Renal pelvis (tissue), 4 donors: ENCODE data around the gene DNAJC8. TPM values are rescaled to one million over a fixed set of nuclear protein-coding genes. Genes with fewer than 3 reads are reported as not detected.

Source experiments
- DNase-seq: peaks from one replicate; pipeline ENCODE4 v3.0.0-alpha.2; 2013
- polyA plus RNA-seq, 3 donors: library from polyadenylated mRNA; unstranded; fragments of 120-200 nt; gene quantifications; one replicate each; pipeline ENCODE4 v1.2.1, GENCODE V29; 2013; ENCODE audit not compliant: insufficient read length in 3 of 3

The DNAJC8 gene
- polyA plus RNA-seq, 3 donors = 144 to 160 (median 159) TPM

DNA sequence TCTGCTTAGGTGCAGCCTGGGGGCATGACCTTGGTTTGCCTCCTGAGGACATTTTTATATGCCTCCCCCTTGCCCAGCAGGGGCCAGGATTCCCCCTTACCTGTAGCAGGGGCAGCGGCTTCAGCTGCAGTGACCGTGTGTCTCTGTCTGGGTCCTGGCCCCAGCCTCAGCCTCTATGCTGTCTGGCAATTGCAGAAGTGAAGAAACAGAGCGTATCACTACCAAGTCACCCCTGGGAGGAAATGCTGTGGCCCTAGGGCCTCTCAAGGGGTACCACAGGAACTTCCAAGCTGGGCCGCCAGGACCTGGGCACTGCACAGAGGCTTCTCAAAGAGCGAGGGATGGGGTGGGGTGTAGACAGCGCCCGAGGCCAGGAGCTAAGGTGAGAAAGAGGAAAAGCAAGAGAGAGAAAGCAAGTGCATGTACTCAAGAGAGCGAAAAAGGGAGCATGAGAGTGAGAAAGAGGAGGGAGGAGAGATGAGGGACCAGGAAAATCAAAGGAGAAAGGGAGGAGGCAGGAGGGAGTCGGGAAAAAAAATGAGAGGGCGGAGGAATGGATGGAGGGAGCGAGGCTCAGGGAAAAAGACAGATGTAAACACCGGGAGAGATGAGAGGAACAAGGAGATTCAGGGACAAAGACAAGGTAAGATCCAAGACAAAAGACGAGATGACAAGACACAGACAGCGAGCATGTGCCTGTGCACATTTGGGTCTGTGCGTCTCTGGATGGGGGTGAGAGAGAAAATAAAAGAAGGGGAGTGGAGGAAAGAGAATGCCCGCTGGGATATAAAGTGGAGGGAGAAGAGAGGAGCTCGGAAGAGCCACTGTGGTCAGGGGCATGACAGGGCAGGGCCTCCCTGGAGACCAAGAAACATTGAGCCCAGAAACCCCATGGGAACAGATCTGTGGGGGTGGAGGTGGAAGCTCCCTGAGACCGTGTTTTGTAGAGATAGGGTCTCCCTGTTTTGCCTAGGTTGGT lies 56.0 kb downstream of the DNAJC8 start, which contains the start of gene PTAFR:
PTAFR (minus strand) TSS at position 199 of the 979 bp plus-strand sequence. CDS start 25,669 bp downstream, outside the sequence.
- no peak for DNase-seq

DNA sequence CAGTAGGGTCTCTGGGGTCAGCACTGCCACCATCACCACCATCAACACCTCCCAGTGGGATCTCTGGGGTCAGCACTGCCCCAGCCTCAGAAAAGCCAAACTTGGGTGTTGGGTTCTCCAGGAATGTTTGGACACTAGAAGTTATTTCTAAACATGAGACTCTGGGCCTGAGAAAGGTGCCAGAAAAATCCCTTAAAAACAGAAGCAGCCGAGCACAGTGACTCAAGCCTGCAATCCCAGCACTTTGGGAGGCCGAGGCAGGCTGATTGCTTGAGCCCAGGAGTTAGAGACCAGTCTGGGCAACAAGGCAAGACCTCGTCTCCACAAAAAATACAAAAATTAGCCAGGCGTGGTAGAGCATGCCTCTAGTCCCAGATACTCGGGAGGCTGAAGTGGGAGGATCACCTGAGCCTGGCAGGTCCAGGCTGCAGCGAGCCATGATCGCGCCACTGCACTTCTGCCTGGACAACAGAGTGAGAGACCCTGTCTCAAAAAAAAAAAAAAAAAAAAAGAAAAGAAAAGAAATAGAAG lies 56.8 kb downstream of the DNAJC8 start:
- DNase-seq = no peak

DNA sequence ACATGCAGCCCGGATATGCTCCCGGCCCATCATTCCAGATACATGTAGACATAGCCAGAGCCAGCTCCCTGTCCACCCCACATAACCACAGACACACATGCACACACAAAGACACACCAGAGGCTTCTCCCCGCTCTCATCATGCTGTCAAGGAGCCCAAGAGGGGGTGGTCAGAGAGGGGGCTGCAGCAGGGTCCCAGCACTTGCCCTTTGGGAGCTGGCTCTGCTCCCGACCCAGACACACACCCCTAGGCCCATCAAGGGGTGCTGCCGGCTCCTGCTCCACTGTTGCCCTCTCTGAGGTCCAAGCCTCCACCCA lies 58.9 kb downstream of the DNAJC8 start:
- no peak for DNase-seq

DNA sequence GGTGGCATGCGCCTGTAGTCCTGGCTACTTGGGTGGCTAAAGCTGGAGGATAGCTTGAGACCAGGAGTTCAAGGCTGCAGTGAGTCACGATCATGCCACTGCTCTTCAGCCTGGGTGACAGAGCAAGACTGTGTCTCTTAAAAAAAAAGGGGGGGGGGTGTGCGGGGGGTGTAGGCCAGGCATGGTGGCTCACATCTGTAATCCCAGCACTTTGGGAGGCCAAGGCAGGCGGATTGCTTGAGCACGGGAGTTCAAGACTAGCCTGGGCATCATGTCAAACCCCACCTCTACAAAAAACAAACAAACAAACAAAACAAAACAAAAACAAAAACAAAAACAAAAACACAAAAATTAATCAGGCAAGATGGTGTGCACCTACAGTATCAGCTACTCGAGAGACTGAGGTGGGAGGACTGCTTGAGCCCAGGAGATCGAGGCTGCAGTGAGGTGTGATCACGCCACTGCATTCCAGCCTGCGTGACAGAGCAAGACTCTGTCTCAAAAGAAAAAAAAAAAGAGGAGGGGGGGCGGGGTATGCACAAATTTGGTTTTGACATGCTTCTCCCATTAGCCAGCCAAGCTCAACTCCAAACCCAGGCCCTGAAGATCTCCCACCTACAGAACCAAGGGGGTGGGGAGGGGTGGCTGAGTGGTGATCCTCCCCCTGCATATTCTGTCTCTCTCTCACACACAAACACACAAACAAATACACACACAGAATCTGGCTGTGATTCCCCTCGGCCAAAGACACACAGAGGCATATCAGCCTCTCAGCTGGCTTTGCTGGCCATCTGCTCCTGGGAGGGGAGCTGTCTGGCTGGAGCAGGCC lies 59.5 kb downstream of the DNAJC8 start:
- no peak for DNase-seq

DNA sequence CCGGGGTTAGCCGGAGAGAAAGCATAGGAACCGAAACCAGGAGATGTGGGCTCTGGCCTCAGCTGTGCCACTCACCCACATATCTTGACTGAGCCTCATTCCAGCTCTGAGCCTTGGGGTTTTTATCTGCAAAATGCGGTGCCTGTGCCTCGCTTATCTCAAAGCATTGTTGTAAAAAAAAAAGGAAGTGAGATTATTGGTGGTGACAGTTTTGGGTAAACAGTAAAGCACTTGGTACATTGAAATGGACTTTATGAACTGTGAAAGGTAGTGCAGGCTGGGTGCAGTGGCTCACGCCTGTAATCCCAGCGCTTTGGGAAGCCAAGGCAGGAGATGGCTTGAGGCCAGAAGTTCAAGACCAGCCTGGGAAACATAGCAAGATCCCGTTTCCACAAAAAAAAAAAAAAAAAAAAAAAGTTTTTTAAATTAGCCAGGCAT lies 60.1 kb downstream of the DNAJC8 start:
- no peak for DNase-seq

DNA sequence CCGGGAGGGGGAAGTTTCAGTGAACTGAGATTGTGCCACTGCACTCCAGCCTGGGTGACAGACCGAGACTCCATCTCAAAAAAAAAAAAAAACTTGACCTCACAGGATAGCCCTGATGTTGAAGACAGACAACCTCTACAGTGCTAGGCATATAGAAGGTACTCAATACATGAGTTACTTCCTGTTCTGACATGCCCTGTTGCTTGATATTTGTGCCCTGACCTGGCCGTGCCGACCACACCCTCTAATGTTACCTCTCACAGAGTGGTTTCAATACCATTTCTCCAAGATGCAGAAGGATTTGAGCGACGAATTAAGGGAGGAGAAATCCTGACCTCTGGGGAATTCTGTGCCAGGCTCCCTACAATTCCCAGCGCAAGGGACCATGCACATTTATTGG lies 61.6 kb downstream of the DNAJC8 start:
- no peak for DNase-seq

DNA sequence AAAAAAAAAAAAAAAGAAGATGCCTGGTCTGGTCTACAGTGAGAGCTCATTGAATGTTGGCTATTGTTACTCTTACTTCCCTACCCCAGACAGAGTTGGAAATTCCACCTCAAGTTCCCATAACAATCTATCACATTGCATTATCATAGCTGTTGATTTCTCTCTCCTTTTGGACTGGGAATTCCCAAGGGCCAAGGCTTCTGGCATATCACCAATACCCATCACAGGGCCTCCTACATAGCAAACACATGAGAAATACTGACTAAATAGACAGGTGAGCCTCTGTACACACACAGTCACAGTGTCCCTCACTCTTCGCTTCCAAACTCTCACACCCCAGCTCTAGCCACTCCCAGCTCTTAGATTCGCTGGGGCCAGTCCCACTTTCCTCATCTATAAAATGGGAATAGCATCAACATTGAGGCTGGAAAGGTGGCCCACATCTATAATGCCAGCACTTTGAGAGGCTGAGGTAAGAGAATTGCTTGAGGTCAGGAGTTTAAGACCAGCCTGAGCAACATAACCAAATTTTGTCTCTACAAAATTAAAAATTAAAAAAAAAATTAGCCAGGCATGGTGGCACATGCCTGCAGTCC lies 62.7 kb downstream of the DNAJC8 start:
- DNase-seq = no peak

DNA sequence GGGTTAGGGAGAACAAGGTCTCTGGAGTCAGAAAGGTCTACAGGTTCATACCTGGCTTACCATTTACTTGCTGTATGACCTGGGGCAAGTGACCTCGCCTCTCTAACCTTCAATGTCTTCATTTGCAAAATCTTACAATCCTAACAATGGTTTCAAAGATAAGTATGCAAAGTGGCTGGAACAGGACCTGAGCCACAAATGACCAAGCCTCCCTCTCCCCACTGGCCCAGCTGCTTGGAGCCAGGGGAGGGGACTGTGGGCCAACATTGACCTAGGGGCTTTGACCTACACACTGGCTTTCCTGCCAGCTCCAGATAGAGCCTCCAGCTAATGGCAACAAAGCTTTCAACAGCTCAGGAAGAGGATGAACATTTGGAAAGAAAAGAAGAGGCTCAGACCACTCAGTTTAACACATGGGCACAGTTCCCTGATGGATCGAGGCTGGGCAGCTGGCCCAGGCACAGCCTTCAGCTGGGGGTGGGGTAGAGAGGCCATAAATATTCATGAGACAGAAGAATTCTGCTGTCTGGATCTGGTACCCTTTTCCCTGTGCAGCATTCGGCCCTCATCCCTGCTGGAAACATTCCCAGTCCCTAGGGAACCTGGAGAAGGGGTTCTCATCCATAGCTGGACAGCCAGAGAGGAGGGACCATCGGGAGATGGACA lies 69.2 kb downstream of the DNAJC8 start:
- DNase-seq = no peak

DNA sequence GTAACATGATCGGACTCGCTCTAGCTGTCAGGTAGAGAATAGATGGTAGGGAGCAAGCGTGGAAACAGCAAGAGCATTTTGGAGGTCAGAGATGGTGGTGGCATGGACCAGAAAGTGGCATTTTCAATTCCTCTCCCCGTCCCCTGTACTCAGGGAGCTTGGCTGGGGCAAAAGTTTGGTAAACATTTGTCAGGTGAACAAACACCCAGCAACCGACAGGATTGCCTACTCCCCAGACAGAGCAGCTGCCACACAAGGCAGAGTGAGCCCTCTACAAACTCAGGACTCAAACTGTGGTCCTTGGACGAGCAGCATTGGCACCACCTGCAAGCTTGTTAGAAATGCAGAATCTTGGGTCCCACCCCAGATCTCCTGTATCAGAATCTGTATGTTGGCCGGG lies 70.7 kb downstream of the DNAJC8 start:
- DNase-seq = no peak

DNA sequence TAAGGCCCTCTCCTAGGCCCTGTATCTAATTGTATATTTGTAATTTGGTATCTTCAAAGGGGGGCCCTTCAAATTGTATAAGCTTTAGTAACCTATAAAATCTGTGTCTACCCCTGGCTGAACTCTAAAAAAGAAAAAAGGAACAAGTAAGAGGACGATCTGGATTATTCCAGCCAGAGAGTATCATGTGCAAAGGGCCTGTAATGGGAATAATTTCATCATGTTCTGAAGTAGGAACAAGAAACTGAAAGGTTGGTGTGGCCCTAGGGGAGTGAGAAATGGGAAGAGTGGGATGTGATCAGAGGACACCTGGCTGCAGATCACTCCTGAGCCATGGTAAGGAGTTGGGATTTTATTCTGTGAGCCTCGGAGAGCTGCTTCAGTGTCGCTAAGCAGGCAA lies 71.1 kb downstream of the DNAJC8 start:
- DNase-seq = no peak

DNA sequence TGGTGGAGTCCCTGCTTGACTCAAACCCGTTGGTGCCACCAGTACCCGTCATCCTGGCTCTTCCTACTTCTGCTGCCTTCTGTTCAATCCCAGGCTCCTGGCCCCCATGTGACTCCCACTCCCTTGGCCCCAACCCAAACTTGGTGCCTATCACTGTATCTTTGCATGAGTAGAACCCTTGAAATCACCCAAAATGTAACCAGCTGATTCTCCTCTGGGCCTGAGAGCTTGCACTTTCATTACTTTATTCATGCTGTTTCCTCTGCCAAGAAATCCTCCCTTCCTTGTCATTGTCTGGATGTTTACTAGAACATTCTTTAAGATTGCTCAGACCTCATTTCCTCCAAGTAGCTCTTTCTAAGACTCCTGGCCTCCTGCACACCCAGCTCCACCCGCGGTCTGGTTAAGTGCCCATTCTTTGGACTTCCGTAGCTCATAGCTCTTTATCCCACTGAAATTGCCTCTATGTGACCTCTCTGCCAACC lies 72.0 kb downstream of the DNAJC8 start:
- DNase-seq = no peak

DNA sequence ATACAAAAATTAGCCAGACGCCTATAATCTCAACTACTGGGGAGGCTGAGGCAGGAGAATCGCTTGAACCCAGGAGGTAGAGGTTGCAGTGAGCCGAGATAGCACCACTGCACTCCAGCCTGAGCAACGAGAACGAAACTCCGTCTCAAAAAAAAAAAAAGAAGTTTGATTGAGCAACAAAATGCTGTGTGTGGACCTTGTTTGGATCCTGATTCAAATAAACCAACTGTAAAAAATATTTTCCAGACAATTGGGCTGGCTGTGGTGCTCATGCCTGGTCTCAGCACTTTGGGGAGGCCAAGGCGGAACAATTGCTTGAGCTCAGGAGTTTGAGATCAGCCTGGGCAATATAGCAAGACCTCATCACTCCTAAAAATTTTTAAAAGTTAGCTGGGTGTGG lies 73.1 kb downstream of the DNAJC8 start:
- DNase-seq = no peak

DNA sequence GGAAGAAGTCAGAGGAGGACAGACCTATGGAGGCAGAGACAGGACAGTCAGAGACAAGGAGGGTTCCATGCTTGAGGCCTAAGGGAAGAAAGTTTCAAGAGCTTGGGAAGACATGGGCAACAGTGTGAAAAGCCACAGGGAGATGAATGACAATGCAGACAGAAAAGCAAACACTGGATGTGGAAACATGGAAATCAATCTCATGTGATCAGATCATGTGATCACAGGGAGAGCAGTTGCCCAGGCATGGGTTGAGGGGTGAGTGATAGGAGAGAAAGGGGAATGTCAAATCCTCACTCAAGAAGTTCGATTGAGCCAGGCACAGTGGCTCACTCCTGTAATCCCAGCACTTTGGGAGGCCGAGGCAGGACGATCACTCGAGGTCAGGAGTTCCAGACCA lies 73.6 kb downstream of the DNAJC8 start:
- DNase-seq = no peak

DNA sequence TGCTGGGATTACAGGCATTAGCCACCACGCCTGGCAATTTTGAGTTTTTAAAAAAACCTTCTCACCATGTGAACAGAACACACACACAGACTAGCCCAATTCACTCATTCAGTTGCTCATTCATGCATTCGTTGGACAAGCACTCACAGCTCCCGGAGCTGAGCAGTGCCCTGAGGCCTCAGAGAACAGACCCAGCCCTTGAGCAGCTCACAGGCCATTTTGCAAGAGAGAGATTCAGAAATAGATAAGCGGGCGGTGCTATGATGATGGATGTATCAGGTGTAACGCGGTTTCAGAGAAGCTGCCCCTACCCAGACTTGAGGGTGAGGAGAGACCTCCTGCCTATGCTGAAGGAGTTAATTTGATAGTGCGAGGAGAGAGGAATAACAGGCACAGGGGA lies 74.9 kb downstream of the DNAJC8 start:
- no peak for DNase-seq

DNA sequence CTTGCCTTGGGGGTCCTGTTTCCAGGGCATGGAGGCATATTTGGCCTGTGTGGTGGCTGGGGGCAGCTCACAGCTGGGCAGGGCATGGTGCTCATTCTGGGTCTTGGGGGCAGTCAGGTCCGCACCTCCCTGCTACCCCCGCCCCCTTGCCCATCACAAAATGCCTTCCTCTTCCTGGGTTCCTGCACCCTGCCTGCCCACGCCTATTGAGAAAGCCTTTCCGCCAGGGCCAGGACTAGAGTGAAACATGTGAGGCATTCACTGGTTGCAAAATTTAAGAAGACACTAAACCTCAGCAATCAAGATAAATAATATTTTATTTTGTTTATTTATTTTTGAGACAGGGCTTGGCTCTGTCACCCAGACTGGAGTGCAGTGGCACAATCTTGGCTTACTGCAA lies 76.0 kb downstream of the DNAJC8 start:
- no peak for DNase-seq

DNA sequence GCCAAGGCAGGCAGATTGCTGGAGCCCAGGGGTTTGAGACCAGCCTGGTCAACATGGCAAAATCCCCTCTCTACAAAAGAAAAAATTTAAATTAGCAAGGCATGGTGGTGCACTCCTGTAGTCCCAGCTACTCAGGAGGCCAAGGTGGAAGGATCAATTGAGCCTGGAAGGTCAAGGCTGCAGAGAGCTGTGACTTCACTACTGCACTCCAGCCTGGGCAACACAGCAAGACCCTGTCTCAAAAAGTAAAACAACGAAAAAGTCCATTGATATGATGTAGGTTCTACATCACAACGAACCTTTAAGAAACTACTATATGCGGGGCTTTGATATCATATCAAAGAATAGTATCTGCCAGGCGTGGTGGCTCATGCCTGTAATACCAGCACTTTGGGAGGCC lies 77.2 kb downstream of the DNAJC8 start:
- no peak for DNase-seq

DNA sequence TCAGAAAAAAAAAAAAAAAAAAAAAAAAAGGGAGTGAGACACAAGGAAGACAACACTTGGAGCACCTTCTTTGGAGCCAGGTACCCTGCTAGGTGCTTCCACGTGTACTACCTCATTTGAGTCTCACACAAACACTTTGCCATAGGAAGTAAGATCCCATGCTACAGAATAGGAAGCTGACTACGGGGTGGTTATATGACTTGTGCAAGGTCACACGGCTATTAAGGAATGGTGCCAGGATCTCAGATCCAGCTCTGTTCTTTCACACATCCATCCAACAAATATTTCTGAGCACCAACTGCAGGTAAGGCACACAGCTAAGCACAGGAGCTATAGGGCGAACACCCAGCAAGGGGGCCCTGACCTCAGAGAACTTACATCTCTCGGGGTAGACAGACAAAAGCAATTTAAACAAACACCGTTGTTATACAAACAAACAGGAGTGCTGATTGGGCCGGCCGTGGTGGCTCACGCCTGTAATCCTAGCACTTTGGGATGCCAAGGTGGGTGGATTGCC lies 78.7 kb downstream of the DNAJC8 start:
- no peak for DNase-seq
